DMS114 treated with DMSO at 0.1 percent for 48 hours (cell line): ENCODE results near the gene DCANP1.
"Not testable (repeated sequence)": the region's sequence is repeated elsewhere in the genome, so short reads cannot be mapped to it uniquely, and the experiment has no call there.

Experiments used
- DNase-seq: peaks from one replicate; lab custom pipeline; 2025; ENCODE audit not compliant: unreplicated experiment; lab: John Stamatoyannopoulos, UW

Gene DCANP1

GRCh38 chr5:135447298-135447929 is at the start of gene DCANP1:
DCANP1 (minus strand) TSS chr5:135447348; CDS start chr5:135447108, 240 bp downstream.
- DNase-seq = no peak

GRCh38 chr5:135495531-135495930 is 48.4 kb upstream of the DCANP1 start:
- not testable (repeated sequence) for DNase-seq

- DNase-seq = no peak
These were observed 47.0 kb upstream of the DCANP1 start for GRCh38 chr5:135494196-135494595.

- DNase-seq = no peak
These were observed 46.4 kb upstream of the DCANP1 start for GRCh38 chr5:135493406-135494180.

GRCh38 chr5:135492319-135492626 is 45.1 kb upstream of the DCANP1 start:
- no peak for DNase-seq

GRCh38 chr5:135491552-135492318 is 44.6 kb upstream of the DCANP1 start:
- no peak for DNase-seq

GRCh38 chr5:135491038-135491551 is 43.9 kb upstream of the DCANP1 start:
- no peak for DNase-seq

GRCh38 chr5:135490245-135491037 is 43.3 kb upstream of the DCANP1 start:
- no peak for DNase-seq

- no peak for DNase-seq
These were observed 42.5 kb upstream of the DCANP1 start for GRCh38 chr5:135489466-135490244.

GRCh38 chr5:135488727-135489465 is 41.7 kb upstream of the DCANP1 start:
- DNase-seq = no peak

GRCh38 chr5:135487839-135488514 is 40.8 kb upstream of the DCANP1 start:
- DNase-seq = no peak

- no peak for DNase-seq
These were observed 39.9 kb upstream of the DCANP1 start for GRCh38 chr5:135487037-135487395.

- no peak for DNase-seq
These were observed 39.2 kb upstream of the DCANP1 start for GRCh38 chr5:135486131-135487036.

- DNase-seq = no peak
These were observed 37.5 kb upstream of the DCANP1 start for GRCh38 chr5:135484674-135485086.

- DNase-seq = no peak
These were observed 36.1 kb upstream of the DCANP1 start for GRCh38 chr5:135483254-135483653.

- DNase-seq = no peak
These were observed 35.3 kb upstream of the DCANP1 start for GRCh38 chr5:135482381-135482933.

GRCh38 chr5:135481909-135482311 is 34.8 kb upstream of the DCANP1 start:
- DNase-seq = no peak

GRCh38 chr5:135481387-135481786 is 34.2 kb upstream of the DCANP1 start:
- no peak for DNase-seq
